K562 (cell line): ENCODE data around the gene ZNF618. TPM values are rescaled to one million over a fixed set of nuclear protein-coding genes. Genes with fewer than 3 reads are reported as not detected.

Source experiments
- ATAC-seq: fragments of 200-7000 bp; cut with Tn5 transposase; 3 replicates; pipeline ENCODE4 v1.9.1; 2020; ENCODE audit warnings: moderate library complexity
- BruUV-seq: library from RNA; stranded (reverse); fragments of 400-500 nt; replicated peaks from 2 replicates; lab custom pipeline; 2021; lab: Mats Ljungman, UMichigan
- CTCF ChIA-PET: fragments of 300-600 bp; formaldehyde crosslinking; extraction: SDS; loops from one replicate; lab custom pipeline; 2021; ENCODE audit warnings: low intra/inter-chr PET ratio; lab: Yijun Ruan, JAX
- POLR2A ChIA-PET: fragments of 300-600, 350-650 bp; sonication (Branson Sonifier 250); formaldehyde crosslinking; extraction: SDS; loops from one replicate; lab custom pipeline; 2021; ENCODE audit warnings: antibody characterized with exemption, inconsistent platforms; lab: Yijun Ruan, JAX
- DNase-seq, 4 experiments: peaks; one replicate each; pipeline versions ENCODE4 v3.0.0 to v3.0.0-alpha.2; 2011 to 2018; ENCODE audit warnings: low spot score in 3 of 4, mixed read lengths in 3 of 4; ENCODE audit errors: extremely low read depth in 1 of 4
- FAIRE-seq: peaks from 2 replicates; lab custom pipeline; 2011; peaks lifted over from hg19 to GRCh38; lab: Jason Lieb, UNC
- H2AFZ ChIP-seq: 2 replicates; pipeline ENCODE4 v1.6.0; 2011; ENCODE audit warnings: low read depth, low read length, control low read depth, inconsistent platforms
- H3K27ac ChIP-seq: fragments of 200-600 bp; 3 replicates; pipeline ENCODE4 v1.8.0; 2011; ENCODE audit warnings: low read depth, mild to moderate bottlenecking, control low read depth, inconsistent platforms, low read length, moderate library complexity, mixed read lengths; ENCODE audit errors: extremely low read depth
- H3K27me3 ChIP-seq, 2 experiments: fragments of 300-600 bp in 1 of 2; 2 replicates in 1 of 2; 3 replicates in 1 of 2; pipeline versions ENCODE4 v1.6.0 to v1.8.0; 2011; ENCODE audit warnings: inconsistent platforms in 2 of 2, low read length in 2 of 2, mild to moderate bottlenecking in 1 of 2, mixed read lengths in 1 of 2, moderate library complexity in 1 of 2; ENCODE audit not compliant: control insufficient read depth in 2 of 2, insufficient read depth in 2 of 2
- H3K36me3 ChIP-seq: fragments of 300-600 bp; 3 replicates; pipeline ENCODE4 v1.8.0; 2011; ENCODE audit warnings: mild to moderate bottlenecking, low read length, inconsistent platforms; ENCODE audit not compliant: control insufficient read depth, insufficient read depth
- H3K4me1 ChIP-seq, 2 experiments: fragments of 200-600 bp in 1 of 2; replicated peaks in 1 of 2; 2 replicates in 1 of 2; 3 replicates in 1 of 2; pipeline versions ENCODE4 v1.5.1 to v1.8.0; 2011; ENCODE audit warnings: inconsistent platforms in 2 of 2, low read length in 2 of 2, mild to moderate bottlenecking in 1 of 2, mixed read lengths in 1 of 2, moderate library complexity in 1 of 2; ENCODE audit not compliant: control insufficient read depth in 2 of 2, insufficient read depth in 2 of 2
- H3K4me2 ChIP-seq: 2 replicates; pipeline ENCODE4 v1.6.1; 2011; ENCODE audit warnings: low read length, control low read depth, inconsistent platforms, mixed read lengths; ENCODE audit not compliant: insufficient read depth
- H3K4me3 ChIP-seq: fragments of 200-600 bp; sonication (generic), shearing (Covaris generic); 2 replicates; pipeline ENCODE4 v1.5.1; 2016; ENCODE audit warnings: control low read depth, inconsistent platforms
- H3K79me2 ChIP-seq: fragments of 200-600 bp; 3 replicates; pipeline ENCODE4 v1.8.0; 2011; ENCODE audit warnings: low read length, inconsistent platforms; ENCODE audit not compliant: control insufficient read depth, insufficient read depth
- H3K9ac ChIP-seq, 2 experiments: 2 replicates each; pipeline versions ENCODE4 v1.6.0 to v1.6.1; 2011; ENCODE audit warnings: low read depth in 2 of 2, low read length in 2 of 2, control low read depth in 1 of 2, inconsistent platforms in 1 of 2, mild to moderate bottlenecking in 1 of 2, mixed read lengths in 1 of 2; ENCODE audit not compliant: insufficient read depth in 1 of 2
- H3K9me1 ChIP-seq: one replicate; pipeline ENCODE4 v1.6.0; 2011; ENCODE audit warnings: inconsistent platforms, mild to moderate bottlenecking, low read length, moderate library complexity; ENCODE audit not compliant: control insufficient read depth, insufficient read depth
- H3K9me3 ChIP-seq: replicated peaks from 2 replicates; pipeline ENCODE4 v1.5.1; 2011; ENCODE audit warnings: low read depth, low read length, inconsistent platforms; ENCODE audit not compliant: control insufficient read depth, insufficient read depth
- H4K20me1 ChIP-seq: replicated peaks from 2 replicates; pipeline ENCODE4 v1.6.1; 2011; ENCODE audit warnings: low read length, inconsistent platforms, mixed read lengths; ENCODE audit not compliant: control insufficient read depth, insufficient read depth
- ATF2 ChIP-seq: sonication (generic); formaldehyde crosslinking; IDR thresholded peaks from 2 replicates; pipeline ENCODE4 v1.8.1; 2022; ENCODE audit warnings: missing genetic modification reagents
- BACH1 ChIP-seq: fragments of 200-800 bp; sonication (Bioruptor generic); IDR thresholded peaks from 2 replicates; pipeline ENCODE4 v1.6.1; 2016; ENCODE audit warnings: missing genetic modification characterization, missing compliant biosample characterization
- E2F3 ChIP-seq: fragments of 250-450 bp; sonication (Bioruptor Pico); IDR thresholded peaks from 2 replicates; pipeline ENCODE4 v1.4.0; 2020; ENCODE audit warnings: mild to moderate bottlenecking
- LCOR ChIP-seq: sonication (generic); formaldehyde crosslinking; IDR thresholded peaks from 2 replicates; pipeline ENCODE4 v1.8.0; 2022; ENCODE audit warnings: mild to moderate bottlenecking, missing genetic modification reagents
- MAFK ChIP-seq: IDR thresholded peaks from 2 replicates; pipeline ENCODE4 v1.6.1; 2011; ENCODE audit warnings: low read length, improper control_type of control experiment
- MYC ChIP-seq, 2 experiments: fragments of 250-450 bp in 1 of 2; sonication (Bioruptor Pico) in 1 of 2; IDR thresholded peaks; 2 replicates each; pipeline versions ENCODE4 v1.5.1 to v1.6.1; 2012 to 2021; ENCODE audit warnings: low read depth in 2 of 2, borderline replicate concordance in 1 of 2, improper control_type of control experiment in 1 of 2, low read length in 1 of 2, mild to moderate bottlenecking in 1 of 2, moderate library complexity in 1 of 2
- NELFE ChIP-seq: IDR thresholded peaks from 2 replicates; pipeline ENCODE4 v1.6.1; 2011; ENCODE audit warnings: mild to moderate bottlenecking; ENCODE audit not compliant: insufficient read depth, insufficient read length
- SETDB1 ChIP-seq: IDR thresholded peaks from one replicate; pipeline ENCODE4 v1.6.1; 2012; ENCODE audit warnings: low read length, control low read depth, inconsistent platforms
- SFPQ ChIP-seq: fragments of 200-400 bp; formaldehyde crosslinking; IDR thresholded peaks from 2 replicates; pipeline ENCODE4 v1.6.1; 2017; ENCODE audit warnings: mild to moderate bottlenecking, low read depth, low read length, moderate library complexity
- ZFP30 ChIP-seq: fragments of 250-450 bp; sonication (Bioruptor Pico); IDR thresholded peaks from 2 replicates; pipeline ENCODE4 v1.8.0; 2022; ENCODE audit warnings: moderate library complexity, mild to moderate bottlenecking, inconsistent platforms, borderline replicate concordance
- ZNF282 ChIP-seq: sonication (generic); formaldehyde crosslinking; IDR thresholded peaks from 2 replicates; pipeline ENCODE4 v1.8.1; 2023; ENCODE audit warnings: missing genetic modification reagents
- ZNF57 ChIP-seq: fragments of 450-650 bp; formaldehyde crosslinking; IDR thresholded peaks from 2 replicates; pipeline ENCODE4 v1.4.0; 2020; ENCODE audit warnings: mild to moderate bottlenecking, moderate library complexity
- WGBS: fragments of 100-300 bp; shearing (Covaris generic); methylation state at CpG from one replicate; pipeline ENCODE4 v1.1.6; 2016; ENCODE audit warnings: low coverage, mixed read lengths; ENCODE audit not compliant: insufficient coverage; ENCODE audit errors: missing lambda C conversion rate; 5-methylcytosine and 5-hydroxymethylcytosine counted together
- in situ Hi-C: fragments of 300-500 bp; cut with MboI; formaldehyde crosslinking; loops from 4 replicates; pipeline ENCODE4 v1.15.0; 2018; ENCODE audit warnings: inconsistent platforms, mixed read lengths
- intact Hi-C: fragments of 100-400 bp; cut with micrococcal nuclease; formaldehyde crosslinking; loops from 2 replicates; pipeline ENCODE4 v1.14.2; 2022
- polyA plus RNA-seq, 8 experiments: library from polyadenylated mRNA; depleted of rRNA in 4 of 8; stranded (reverse) in 5 of 8; unstranded in 3 of 8; fragments of >200 nt; fragmentation: Nextera tagmentation in 2 of 8; fragmentation: Illumina TruSeq in 1 of 8; extraction: Ambion mirVana in 2 of 8; extraction: Trizol in 1 of 8; gene quantifications; 2 replicates each; pipeline versions ENCODE4 v1.2.1 to v1.2.3, GENCODE V29; 2011 to 2014; ENCODE audit warnings: inconsistent platforms in 1 of 8, missing spikeins in 1 of 8
- total RNA-seq, 7 experiments: library from RNA; depleted of rRNA in 6 of 7; stranded (reverse); fragments of >200 nt in 6 of 7; fragmentation: Illumina TruSeq in 2 of 7; extraction: Trizol in 2 of 7; gene quantifications; 2 replicates each; pipeline versions ENCODE4 v1.2.1 to v1.2.3, GENCODE V29; 2011 to 2021; ENCODE audit warnings: low replicate concordance in 1 of 7

Gene ZNF618
- total and polyA plus RNA-seq, 9 of the 15 experiments (the other 6 are each of a cell fraction or from before 2014, with no cell fraction given), result 0.08 to 13.7 (median 3.4) TPM

- TF ChIP-seq SFPQ, result no peak
- no peak for TF ChIP-seq ZNF57 (CRISPR knock-in tag)
- TF ChIP-seq LCOR, result no peak
- no peak for TF ChIP-seq ZNF282 (CRISPR knock-in tag)
- no peak for TF ChIP-seq SETDB1
- no peak for TF ChIP-seq NELFE
- no peak for TF ChIP-seq MYC (IDR thresholded peaks at IDR 0.05; ENCODE audit: low read depth, low read length)
- no peak for TF ChIP-seq MYC (CRISPR knock-in tag; IDR thresholded peaks at IDR 0.05; ENCODE audit: borderline replicate concordance, low read depth)
- TF ChIP-seq MAFK, result no peak
Measured at GRCh38 chr9:113876151-113876992, at the start of gene ZNF618 (continued).

GRCh38 chr9:113828221-113828620 is 47.9 kb upstream of the ZNF618 start:
- no peak for FAIRE-seq
- no peaks in the 10 kb centered on the region for H3K27me3 ChIP-seq
- CTCF ChIA-PET, result no interaction called here

More at GRCh38 chr9:113828221-113828620, 47.9 kb upstream of the ZNF618 start:
- Histone ChIP-seq H3K9ac (no peak overlapping the region), H4K20me1 (no peaks in the 10 kb centered on the region), H3K9me1 (no peaks in the 10 kb centered on the region), H3K4me3 (no peak overlapping the region), H3K36me3 (no peaks in the 10 kb centered on the region), H3K27ac (no peak overlapping the region), H3K79me2 (no peaks in the 10 kb centered on the region), H2AFZ (0 out of 2 replicates have a peak overlapping the region, but pooled peaks have one; percentile 2), H3K4me2 (no peak overlapping the region), H3K4me1 (no peaks in the 10 kb centered on the region), H3K9me3 (peaks cover 2% of the 10 kb centered on the region; the same call in 1 of the 2 replicates)
- in situ Hi-C loops, result no loop called here
- POLR2A ChIA-PET, result no interaction called here
- ATAC-seq (no peak), DNase-seq (no peak)
- 0% methylated on average over 1 of the region's 1 CpG for WGBS
- no peak for TF ChIP-seq ZFP30 (CRISPR knock-in tag)
- no peak for TF ChIP-seq ATF2 (CRISPR knock-in tag)
- no peak for TF ChIP-seq E2F3 (CRISPR knock-in tag)
- no peak for TF ChIP-seq BACH1 (tag)
- no TSS peak for BruUV-seq
- intact Hi-C loops, result no loop called here
